Activated T-cell treated with anti-CD3 and anti-CD28 coated beads for 1 hour (primary cell): ENCODE data around the gene TIAM2.
"Not testable (repeated sequence)": the region's sequence is repeated elsewhere in the genome, so short reads cannot be mapped to it uniquely, and the experiment has no call there.

Experiments
- DNase-seq: peaks from one replicate; pipeline ENCODE4 v3.0.0-alpha.2; 2020; ENCODE audit warnings: low read depth

Gene TIAM2

GRCh38 chr6:154991207-154991606, 3.9 kb upstream of the TIAM2 start:
- no peak for DNase-seq

- DNase-seq, result no peak
Measured at GRCh38 chr6:154993026-154993425, 2.1 kb upstream of the TIAM2 start.

- no peak for DNase-seq
Measured at GRCh38 chr6:154993710-154994109, 1.4 kb upstream of the TIAM2 start.

GRCh38 chr6:154994836-154995253, 270 bp upstream of the TIAM2 start:
- no peak for DNase-seq

GRCh38 chr6:154996016-154996590, 988 bp downstream of the TIAM2 start:
- no peak for DNase-seq

- DNase-seq, result no peak
Measured at GRCh38 chr6:154996841-154997311, 1.8 kb downstream of the TIAM2 start.

GRCh38 chr6:154998855-154999254, 3.7 kb downstream of the TIAM2 start:
- DNase-seq, result no peak

GRCh38 chr6:155001482-155001881, 6.4 kb downstream of the TIAM2 start:
- no peak for DNase-seq

- DNase-seq, result no peak
Measured at GRCh38 chr6:155001934-155002333, 6.8 kb downstream of the TIAM2 start.

GRCh38 chr6:155003476-155003875, 8.4 kb downstream of the TIAM2 start:
- no peak for DNase-seq

- DNase-seq, result no peak
Measured at GRCh38 chr6:155004017-155004416, 8.9 kb downstream of the TIAM2 start.

- no peak for DNase-seq
Measured at GRCh38 chr6:155004576-155005372, 9.7 kb downstream of the TIAM2 start.

GRCh38 chr6:155008625-155009024, 13.5 kb downstream of the TIAM2 start:
- no peak for DNase-seq

- no peak for DNase-seq
Measured at GRCh38 chr6:155010940-155011339, 15.8 kb downstream of the TIAM2 start.

GRCh38 chr6:155011809-155012291, 16.7 kb downstream of the TIAM2 start:
- no peak for DNase-seq

- DNase-seq, result no peak
Measured at GRCh38 chr6:155013457-155013876, 18.4 kb downstream of the TIAM2 start.

GRCh38 chr6:155014137-155014536, 19.0 kb downstream of the TIAM2 start:
- no peak for DNase-seq

- DNase-seq, result no peak
Measured at GRCh38 chr6:155014670-155015300, 19.7 kb downstream of the TIAM2 start.

- DNase-seq, result not testable (repeated sequence)
Measured at GRCh38 chr6:155018415-155018814, 23.3 kb downstream of the TIAM2 start.

GRCh38 chr6:155021680-155022079, 26.6 kb downstream of the TIAM2 start:
- no peak for DNase-seq

- DNase-seq, result no peak
Measured at GRCh38 chr6:155022721-155023120, 27.6 kb downstream of the TIAM2 start.

- DNase-seq, result no peak
Measured at GRCh38 chr6:155023717-155024116, 28.6 kb downstream of the TIAM2 start.
